Activated naive CD8-positive, alpha-beta T cell treated with anti-CD3 and anti-CD28 coated beads, Interleukin-2, amount 10 ng/mL, durations not matched to agents 7 days and 5 days (primary cell): ENCODE data around the gene BCL2L12. TPM values are rescaled to one million over a fixed set of nuclear protein-coding genes. Genes with fewer than 3 reads are reported as not detected.

Source experiments
- ATAC-seq: fragments of 150-1000 bp; cut with Tn5 transposase; one replicate; pipeline ENCODE4 v1.10.0; 2021; ENCODE audit warnings: low read depth, moderate library complexity
- POLR2A ChIA-PET: fragments of 350-600 bp; sonication (Branson Sonifier 250); formaldehyde crosslinking; loops from one replicate; lab custom pipeline; 2021; ENCODE audit warnings: antibody characterized with exemption; lab: Charles Lee
- DNase-seq: peaks from one replicate; pipeline ENCODE4 v3.0.0; 2021
- H3K27ac Mint-ChIP-seq: one replicate; pipeline ENCODE4 v1.8.0; 2022; ENCODE audit warnings: mild to moderate bottlenecking, mixed read lengths
- H3K27me3 Mint-ChIP-seq: one replicate; pipeline ENCODE4 v1.8.0; 2022; ENCODE audit warnings: mild to moderate bottlenecking, moderate library complexity, mixed read lengths
- H3K36me3 Mint-ChIP-seq: one replicate; pipeline ENCODE4 v1.8.0; 2021; ENCODE audit warnings: mild to moderate bottlenecking, mixed read lengths
- H3K4me1 Mint-ChIP-seq: one replicate; pipeline ENCODE4 v1.8.0; 2021; ENCODE audit warnings: mixed read lengths
- H3K4me3 Mint-ChIP-seq: one replicate; pipeline ENCODE4 v1.8.0; 2022; ENCODE audit warnings: mild to moderate bottlenecking, moderate library complexity, mixed read lengths
- H3K9me3 Mint-ChIP-seq: one replicate; pipeline ENCODE4 v1.8.0; 2021; ENCODE audit warnings: mixed read lengths
- total RNA-seq, 2 experiments: library from RNA; stranded (reverse); gene quantifications; one replicate each; pipeline ENCODE4 v1.2.3, GENCODE V29; 2021

Gene BCL2L12
- total RNA-seq, 2 experiments from 2014 or later = 63.4 to 71.3 TPM

- no peak overlapping the region for H3K4me3 Mint-ChIP-seq
- H3K4me1 Mint-ChIP-seq = peaks cover 16% of the 10 kb centered on the region
- POLR2A ChIA-PET = no interaction called here
- no peak overlapping the region for H3K27ac Mint-ChIP-seq
- H3K36me3 Mint-ChIP-seq = peaks cover 12% of the 10 kb centered on the region
- H3K27me3 Mint-ChIP-seq = peaks cover 6% of the 10 kb centered on the region
- no peaks in the 10 kb centered on the region for H3K9me3 Mint-ChIP-seq
- DNase-seq (no peak), ATAC-seq (no peak)
Observed at GRCh38 chr19:49685845-49686332, 20.2 kb downstream of the BCL2L12 start.

GRCh38 chr19:49686503-49687088 lies 20.9 kb downstream of the BCL2L12 start:
- Mint-ChIP-seq H3K4me3 (no peak overlapping the region), H3K4me1 (peaks cover 19% of the 10 kb centered on the region), H3K27me3 (peaks cover 13% of the 10 kb centered on the region), H3K9me3 (no peaks in the 10 kb centered on the region), H3K27ac (no peak overlapping the region), H3K36me3 (peaks cover 12% of the 10 kb centered on the region)
- POLR2A ChIA-PET = no interaction called here
- DNase-seq (no peak), ATAC-seq (no peak)

GRCh38 chr19:49687150-49687549 lies 21.4 kb downstream of the BCL2L12 start:
- H3K9me3 Mint-ChIP-seq = no peaks in the 10 kb centered on the region
- peaks cover 18% of the 10 kb centered on the region for H3K27me3 Mint-ChIP-seq
- ATAC-seq (no peak), DNase-seq (no peak)
- H3K36me3 Mint-ChIP-seq = peaks cover 12% of the 10 kb centered on the region
- POLR2A ChIA-PET = no interaction called here
- no peak overlapping the region for H3K4me3 Mint-ChIP-seq
- no peak overlapping the region for H3K27ac Mint-ChIP-seq
- peaks cover 19% of the 10 kb centered on the region for H3K4me1 Mint-ChIP-seq

GRCh38 chr19:49687566-49688316 lies 22.0 kb downstream of the BCL2L12 start:
- ATAC-seq (no peak), DNase-seq (no peak)
- H3K27ac Mint-ChIP-seq = no peak overlapping the region
- POLR2A ChIA-PET = no interaction called here
- H3K9me3 Mint-ChIP-seq = no peaks in the 10 kb centered on the region
- H3K4me1 Mint-ChIP-seq = peaks cover 19% of the 10 kb centered on the region
- H3K4me3 Mint-ChIP-seq = no peak overlapping the region
- peaks cover 8% of the 10 kb centered on the region for H3K36me3 Mint-ChIP-seq
- peaks cover 18% of the 10 kb centered on the region for H3K27me3 Mint-ChIP-seq

- ATAC-seq (no peak), DNase-seq (no peak)
- no peak overlapping the region for H3K27ac Mint-ChIP-seq
- H3K36me3 Mint-ChIP-seq = peaks cover 8% of the 10 kb centered on the region
- no peaks in the 10 kb centered on the region for H3K9me3 Mint-ChIP-seq
- H3K27me3 Mint-ChIP-seq = peaks cover 19% of the 10 kb centered on the region
- POLR2A ChIA-PET = interaction anchor here (1.3 kb wide), 1 partner anchor 125 kb away, joined by 3 read pairs; the partner anchor contains the start of gene FUZ
- H3K4me1 Mint-ChIP-seq = peaks cover 19% of the 10 kb centered on the region
- no peak overlapping the region for H3K4me3 Mint-ChIP-seq
Observed at GRCh38 chr19:49688531-49689132, 22.9 kb downstream of the BCL2L12 start.

- Mint-ChIP-seq H3K27ac (peak within 1 kb of the TSS; percentile 65), H3K9me3 (no peaks in the 10 kb centered on the region), H3K4me1 (peaks cover 19% of the 10 kb centered on the region), H3K4me3 (peak within 1 kb of the TSS; percentile 82), H3K27me3 (peaks cover 19% of the 10 kb centered on the region), H3K36me3 (peaks cover 7% of the 10 kb centered on the region)
- ATAC-seq = peak; percentile 53
- peak; percentile 66 for DNase-seq
- POLR2A ChIA-PET = interaction anchor here (0.5 to 1.3 kb wide), 2 partner anchors 9 to 124 kb away, joined by 3 to 4 read pairs; partner anchors contain the start of gene FUZ
Observed at GRCh38 chr19:49689133-49690078, 23.7 kb downstream of the BCL2L12 start, which contains the start of gene ADM5. Gene ADM5 (plus strand): TSS chr19:49689594. CDS start chr19:49689838, 244 bp downstream.

GRCh38 chr19:49690079-49690655 lies 24.4 kb downstream of the BCL2L12 start:
- H3K4me3 Mint-ChIP-seq = peak overlapping the region; percentile 82
- H3K27me3 Mint-ChIP-seq = peaks cover 19% of the 10 kb centered on the region
- ATAC-seq = no peak
- H3K36me3 Mint-ChIP-seq = peaks cover 7% of the 10 kb centered on the region
- POLR2A ChIA-PET = interaction anchor here (0.5 kb wide), 2 partner anchors 10 to 245 kb away, joined by 4 to 5 read pairs; no protein-coding TSS in a partner anchor
- no peaks in the 10 kb centered on the region for H3K9me3 Mint-ChIP-seq
- DNase-seq = no peak
- H3K4me1 Mint-ChIP-seq = peaks cover 19% of the 10 kb centered on the region
- peak overlapping the region; percentile 65 for H3K27ac Mint-ChIP-seq

- Mint-ChIP-seq H3K4me1 (peaks cover 19% of the 10 kb centered on the region), H3K9me3 (no peaks in the 10 kb centered on the region), H3K27ac (peak within 1 kb of the TSS; percentile 65), H3K4me3 (peak within 1 kb of the TSS; percentile 82), H3K36me3 (peaks cover 6% of the 10 kb centered on the region), H3K27me3 (peaks cover 19% of the 10 kb centered on the region)
- ATAC-seq (peak; percentile 45), DNase-seq (peak; percentile 58)
- POLR2A ChIA-PET = interaction anchor here (0.5 to 0.7 kb wide), 2 partner anchors 40 to 245 kb away, joined by 3 to 5 read pairs; no protein-coding TSS in a partner anchor
Observed at GRCh38 chr19:49690656-49691242, 25.0 kb downstream of the BCL2L12 start, which contains the start of gene CPT1C. Gene CPT1C (plus strand): TSS chr19:49691116. CDS start chr19:49692253, 1,137 bp downstream.

GRCh38 chr19:49691243-49692146 lies 25.8 kb downstream of the BCL2L12 start:
- POLR2A ChIA-PET = interaction anchor here (0.7 kb wide), 1 partner anchor 39 kb away, joined by 3 read pairs; no protein-coding TSS in a partner anchor
- peaks cover 5% of the 10 kb centered on the region for H3K36me3 Mint-ChIP-seq
- ATAC-seq (peak; percentile 30), DNase-seq (no peak)
- H3K4me3 Mint-ChIP-seq = peak overlapping the region; percentile 82
- H3K9me3 Mint-ChIP-seq = no peaks in the 10 kb centered on the region
- H3K27ac Mint-ChIP-seq = no peak overlapping the region
- peaks cover 19% of the 10 kb centered on the region for H3K27me3 Mint-ChIP-seq
- H3K4me1 Mint-ChIP-seq = peaks cover 19% of the 10 kb centered on the region

- Mint-ChIP-seq H3K4me1 (peaks cover 19% of the 10 kb centered on the region), H3K4me3 (no peak overlapping the region), H3K9me3 (no peaks in the 10 kb centered on the region), H3K36me3 (peaks cover 5% of the 10 kb centered on the region), H3K27me3 (peaks cover 19% of the 10 kb centered on the region), H3K27ac (no peak overlapping the region)
- ATAC-seq = no peak
- POLR2A ChIA-PET = no interaction called here
- DNase-seq = no peak
Observed at GRCh38 chr19:49692147-49692506, 26.4 kb downstream of the BCL2L12 start.

GRCh38 chr19:49696115-49696514 lies 30.4 kb downstream of the BCL2L12 start:
- H3K27ac Mint-ChIP-seq = no peak overlapping the region
- no peaks in the 10 kb centered on the region for H3K9me3 Mint-ChIP-seq
- ATAC-seq = no peak
- peaks cover 11% of the 10 kb centered on the region for H3K27me3 Mint-ChIP-seq
- no peak for DNase-seq
- H3K4me1 Mint-ChIP-seq = peaks cover under 1% of the 10 kb centered on the region
- POLR2A ChIA-PET = no interaction called here
- H3K4me3 Mint-ChIP-seq = no peak overlapping the region
- no peaks in the 10 kb centered on the region for H3K36me3 Mint-ChIP-seq
